ENCODE measurements around the gene STMND1.

STMND1 gene

DNA sequence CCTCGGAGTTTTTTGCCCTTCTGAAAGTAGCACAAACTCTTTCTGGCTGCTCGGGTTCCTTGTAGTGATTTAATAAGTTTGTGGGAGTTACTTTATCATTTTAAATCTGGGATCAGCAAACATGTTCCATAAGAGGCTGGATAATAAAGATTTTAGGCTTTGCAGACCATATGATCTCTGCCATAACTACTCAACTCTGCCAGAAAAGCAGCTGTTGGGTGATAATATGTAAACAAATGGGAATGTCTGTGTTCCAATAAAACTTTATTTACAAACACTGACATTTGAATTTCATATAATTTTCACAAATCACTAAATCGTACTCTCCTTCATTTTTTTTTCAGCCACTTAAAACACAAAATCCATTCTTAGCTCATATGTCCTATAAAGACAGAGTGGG, 3.9 kb upstream of the STMND1 start:
- DNase-seq (ENCODE audit: low read depth in 1 of 2, low spot score in 1 of 2), result no peak

DNA sequence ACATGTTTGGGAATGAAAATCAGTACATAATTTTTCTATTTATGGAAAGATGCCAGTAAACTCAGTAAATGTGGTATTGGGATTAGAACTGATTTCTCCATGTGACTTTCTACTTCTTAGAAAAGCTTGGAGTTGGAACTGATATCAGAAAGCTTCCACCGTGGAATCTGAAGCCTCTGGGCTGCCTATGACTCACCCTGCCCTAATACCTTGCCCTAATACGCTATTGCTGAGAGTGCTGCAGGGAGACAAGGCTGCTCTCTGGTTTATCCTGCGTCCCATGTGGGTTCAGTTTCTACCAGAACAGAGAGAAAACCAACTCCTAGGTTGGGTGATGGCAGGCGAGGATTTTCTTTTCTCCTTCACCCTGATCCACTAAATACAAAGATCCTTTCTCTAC, 3.3 kb upstream of the STMND1 start:
- no peak for DNase-seq (ENCODE audit: low read depth in 1 of 2, low spot score in 1 of 2)

DNA sequence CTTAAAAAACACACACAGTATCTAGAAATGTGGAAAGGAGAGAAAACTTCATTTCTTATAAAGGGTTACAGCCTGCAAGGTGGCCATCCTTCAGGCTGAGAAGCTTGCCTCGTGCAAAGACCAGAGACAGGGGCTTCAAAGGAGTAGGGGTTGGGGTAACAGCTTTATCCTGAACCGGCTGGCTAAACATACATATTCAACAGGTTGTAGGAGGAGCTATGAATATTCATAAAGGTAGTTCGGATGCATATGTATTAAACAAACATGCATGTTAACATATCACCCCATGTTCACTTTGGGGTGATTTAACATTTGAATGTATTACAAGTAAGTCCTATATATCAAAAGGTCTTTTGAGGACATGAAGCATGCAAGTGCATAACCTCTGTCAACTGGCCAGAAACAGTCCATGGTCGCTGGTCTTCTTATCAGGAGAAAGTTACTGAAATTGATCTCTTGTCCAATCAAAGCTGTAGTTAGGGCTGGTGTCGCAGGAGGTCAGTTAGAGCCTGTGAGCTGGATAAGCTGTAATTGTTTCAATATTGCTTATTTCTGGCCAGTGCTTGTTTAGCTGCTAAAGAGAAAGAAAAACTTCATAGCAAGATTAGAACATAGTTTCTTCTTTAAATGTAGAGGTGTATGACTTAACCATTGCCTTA, 2.3 kb upstream of the STMND1 start:
- no peak for DNase-seq (ENCODE audit: low read depth in 1 of 2, low spot score in 1 of 2)

DNA sequence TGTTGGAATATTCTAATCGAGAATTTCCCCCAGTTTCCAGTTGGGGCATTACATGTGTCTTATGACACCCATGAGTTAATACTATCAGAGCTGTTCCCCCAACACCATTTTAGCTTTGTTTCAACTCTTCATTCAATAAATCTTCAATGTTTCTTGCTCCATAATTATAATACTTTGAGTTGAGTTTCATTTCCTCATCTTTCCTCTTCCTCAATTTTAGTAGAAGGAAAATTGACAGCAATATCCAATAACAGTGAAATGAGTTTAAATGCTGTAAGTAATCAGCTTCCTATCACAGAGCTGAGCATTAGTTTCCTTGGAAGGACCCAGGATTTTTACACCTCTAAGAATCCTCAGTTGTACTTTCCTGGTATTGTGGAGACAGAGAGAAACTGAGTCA, 1.0 kb upstream of the STMND1 start:
- DNase-seq (ENCODE audit: low read depth in 1 of 2, low spot score in 1 of 2), result no peak

DNA sequence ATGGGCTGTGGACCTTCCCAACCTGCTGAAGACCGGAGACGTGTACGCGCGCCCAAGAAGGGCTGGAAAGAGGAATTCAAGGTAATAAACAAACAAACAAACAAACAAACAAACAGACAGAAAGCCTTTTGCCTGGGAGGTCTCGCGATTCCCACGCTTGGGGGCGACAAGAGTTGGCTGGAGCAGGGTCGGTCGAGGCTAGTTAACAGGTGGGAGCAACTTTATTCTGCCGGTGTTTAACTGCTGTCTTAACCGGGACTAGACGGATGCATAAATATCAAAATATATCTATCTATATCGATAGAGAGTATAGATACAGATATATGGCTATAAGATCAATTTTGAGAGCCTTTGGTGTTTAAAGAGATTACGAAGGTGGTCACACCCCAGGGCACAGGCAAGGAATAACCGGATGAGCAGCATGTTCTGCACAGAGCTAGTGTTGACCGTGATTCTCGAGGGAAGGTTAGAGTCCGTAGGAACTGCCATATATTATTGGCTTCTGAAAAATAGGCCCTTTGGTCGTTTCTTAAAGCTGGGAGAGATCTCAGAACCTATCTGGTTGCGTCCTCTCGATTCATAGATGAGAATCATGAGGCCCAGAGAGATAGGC, 514 bp downstream of the STMND1 start:
- DNase-seq (ENCODE audit: low read depth in 1 of 2, low spot score in 1 of 2), result no peak

DNA sequence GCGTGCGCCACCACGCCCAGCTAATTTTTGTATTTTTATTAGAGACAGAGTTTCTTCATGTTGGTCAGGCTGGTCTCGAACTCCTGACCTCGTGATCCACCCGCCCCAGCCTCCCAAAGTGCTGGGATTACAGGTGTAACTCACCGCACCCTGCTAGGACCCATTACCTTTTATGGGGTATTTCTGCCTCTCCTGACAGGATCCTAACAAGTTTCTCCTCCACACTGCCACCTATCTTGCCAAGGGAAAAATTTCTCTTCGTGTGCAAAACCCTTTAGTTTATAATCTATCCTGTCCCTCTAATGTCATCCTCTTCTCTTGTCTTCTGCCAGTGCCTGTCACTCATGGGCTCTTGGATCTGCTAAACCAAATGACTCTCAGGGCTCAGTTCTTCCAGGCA, 1.9 kb downstream of the STMND1 start:
- DNase-seq (ENCODE audit: low read depth in 1 of 2, low spot score in 1 of 2), result no peak

DNA sequence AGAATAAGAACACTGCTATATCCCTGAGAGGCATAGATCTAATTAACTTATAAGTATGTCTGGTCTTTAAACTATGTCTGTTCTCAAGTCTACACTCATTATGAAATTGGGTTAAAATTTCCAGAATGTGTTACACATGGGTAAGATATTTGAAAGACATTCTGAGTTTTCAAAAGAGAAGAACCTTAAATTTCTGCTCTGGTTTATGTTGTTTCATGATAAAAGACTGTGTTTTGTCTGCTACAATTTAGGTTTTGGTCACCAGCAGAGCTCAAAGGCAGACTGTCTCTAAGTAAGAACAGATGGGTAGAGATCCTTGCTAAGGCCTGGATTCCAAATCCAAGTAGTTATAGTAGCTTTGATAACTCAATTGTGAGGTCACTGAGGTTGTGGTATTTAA, 6.0 kb downstream of the STMND1 start:
- no peak for DNase-seq (ENCODE audit: low read depth in 1 of 2, low spot score in 1 of 2)

DNA sequence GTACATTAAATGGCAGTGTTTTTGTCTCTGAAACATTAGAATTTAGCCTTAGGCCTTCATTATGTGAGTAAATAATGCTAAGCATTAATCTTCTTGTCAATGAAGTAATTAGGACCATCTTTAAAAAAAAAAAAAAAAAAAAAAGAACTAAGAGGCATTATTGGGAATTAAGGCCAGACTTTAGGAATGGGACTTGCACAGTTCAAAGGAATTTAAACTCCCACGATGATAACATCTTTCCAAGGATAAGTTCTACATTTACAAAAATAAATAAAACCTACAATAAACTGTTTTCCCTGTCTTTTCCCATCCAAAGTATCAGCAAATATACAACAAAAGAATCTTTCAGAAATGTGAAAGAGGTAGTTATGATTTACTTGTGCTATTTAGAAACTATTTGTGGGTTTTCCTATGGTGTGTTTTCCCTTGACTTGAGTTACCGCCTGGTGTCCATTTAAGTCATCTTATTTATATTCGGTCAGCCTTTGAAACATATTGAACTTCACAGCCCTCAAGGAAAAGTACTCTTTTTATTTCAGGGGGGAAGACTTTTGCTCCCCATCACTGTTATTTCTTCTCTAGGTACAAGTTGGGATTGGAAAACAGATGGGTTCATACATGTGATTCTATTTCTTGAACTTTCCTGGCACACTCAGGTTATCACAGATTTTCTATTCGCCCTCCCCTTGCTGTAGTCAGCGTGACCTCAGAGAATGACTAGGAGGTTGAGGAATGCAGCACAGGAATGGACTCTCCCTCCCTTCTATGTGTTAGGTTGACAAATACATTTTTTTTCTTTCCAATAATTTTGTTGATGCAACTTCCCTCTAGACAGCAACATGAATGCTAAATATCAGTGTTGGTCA, 13.6 kb downstream of the STMND1 start:
- DNase-seq (ENCODE audit: low read depth in 1 of 2, low spot score in 1 of 2), result no peak

DNA sequence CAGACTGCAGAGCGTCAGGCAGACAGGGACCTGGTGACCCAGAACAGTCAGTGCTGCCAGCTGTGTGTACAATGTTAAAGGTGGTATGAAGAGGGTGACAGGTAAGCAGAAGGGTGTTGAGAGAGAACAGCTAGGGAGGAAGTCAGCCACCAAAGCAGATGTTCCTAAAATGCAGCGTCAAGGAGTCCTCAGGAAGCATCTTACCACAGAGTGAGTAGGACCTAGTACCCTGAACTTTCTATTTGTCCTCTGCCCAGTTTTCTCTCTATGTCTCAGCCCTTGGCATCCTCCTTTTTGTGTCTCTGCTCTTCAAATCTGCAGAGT, 14.2 kb downstream of the STMND1 start:
- no peak for DNase-seq (ENCODE audit: low read depth in 1 of 2, low spot score in 1 of 2)

DNA sequence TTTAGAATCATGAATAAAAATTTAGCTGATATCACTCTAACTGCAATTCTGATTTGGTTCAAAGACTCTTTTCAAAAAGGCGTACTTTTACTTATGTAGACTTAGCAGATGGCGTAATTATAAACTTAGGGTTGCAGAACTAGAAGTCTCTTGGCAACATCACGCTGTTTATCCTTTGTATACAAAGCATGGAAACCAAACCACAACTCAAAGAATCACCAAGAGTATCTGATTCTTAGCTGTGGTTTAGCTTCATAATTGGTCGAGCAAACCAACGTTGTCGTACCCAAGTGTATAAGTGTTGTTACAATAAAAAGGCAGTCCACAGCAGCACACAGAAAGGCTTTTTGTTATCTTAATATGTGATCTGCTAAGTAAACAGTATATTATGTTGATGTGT, 18.2 kb downstream of the STMND1 start:
- no peak for DNase-seq (ENCODE audit: low read depth in 1 of 2, low spot score in 1 of 2)

DNA sequence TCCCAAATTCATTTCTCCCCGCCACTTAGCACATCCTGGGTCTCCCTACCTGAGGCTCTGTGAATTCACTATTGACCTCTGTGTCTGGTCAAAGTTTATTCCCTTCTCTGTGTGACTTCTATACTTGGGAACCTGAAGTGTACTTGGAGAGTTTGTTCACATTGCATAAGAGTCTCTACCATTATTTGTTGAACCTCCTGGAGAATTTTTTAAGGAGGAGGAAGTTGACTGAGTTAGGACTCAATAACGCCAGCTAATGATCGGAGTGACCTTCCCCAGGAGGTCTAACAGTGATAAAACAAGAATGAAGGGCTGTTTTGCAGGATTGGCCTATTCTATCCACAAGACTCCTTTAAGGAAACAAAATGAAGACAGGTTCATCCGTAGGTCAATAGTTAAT, 23.6 kb downstream of the STMND1 start:
- no peak for DNase-seq (ENCODE audit: low read depth in 1 of 2, low spot score in 1 of 2)

DNA sequence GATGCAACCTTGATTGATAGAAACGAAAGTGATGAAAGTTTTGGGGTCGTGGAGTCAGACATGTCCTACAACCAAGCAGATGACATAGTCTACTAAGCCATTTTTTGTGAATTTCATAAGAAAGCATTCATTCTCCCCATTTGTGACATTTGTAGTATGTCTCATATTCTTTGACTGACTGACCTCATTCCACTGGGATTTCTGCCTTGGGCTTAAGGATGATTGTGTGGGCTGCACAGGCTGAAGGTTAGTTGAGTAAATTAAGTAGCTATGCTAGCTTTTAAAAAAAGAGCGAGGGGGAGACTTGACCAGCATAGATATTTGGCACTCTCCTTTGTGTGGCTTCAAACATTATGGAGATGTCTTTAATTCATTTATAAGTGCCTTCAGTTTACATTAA, 28.9 kb downstream of the STMND1 start:
- DNase-seq (ENCODE audit: low read depth in 1 of 2, low spot score in 1 of 2), result no peak

DNA sequence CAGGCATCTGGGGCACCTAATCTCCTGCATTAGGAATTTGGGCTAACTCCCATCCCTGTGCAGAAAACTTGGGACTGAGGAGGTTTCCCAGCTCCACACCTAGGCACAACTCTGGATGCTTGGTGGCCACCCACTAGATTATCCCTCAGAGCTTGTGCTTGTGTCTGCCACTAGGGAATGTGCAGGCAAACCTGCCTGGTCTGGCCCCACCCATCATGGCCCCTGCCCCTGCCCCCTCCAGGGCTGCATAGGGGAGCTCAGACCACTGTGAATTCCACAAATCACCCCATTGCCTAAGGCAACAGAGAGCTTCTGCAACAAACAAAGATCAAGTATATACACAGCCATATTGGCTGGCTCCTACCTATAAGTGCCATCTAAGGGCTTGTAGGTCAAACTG, 31.1 kb downstream of the STMND1 start:
- DNase-seq (ENCODE audit: low read depth in 1 of 2, low spot score in 1 of 2), result no peak

DNA sequence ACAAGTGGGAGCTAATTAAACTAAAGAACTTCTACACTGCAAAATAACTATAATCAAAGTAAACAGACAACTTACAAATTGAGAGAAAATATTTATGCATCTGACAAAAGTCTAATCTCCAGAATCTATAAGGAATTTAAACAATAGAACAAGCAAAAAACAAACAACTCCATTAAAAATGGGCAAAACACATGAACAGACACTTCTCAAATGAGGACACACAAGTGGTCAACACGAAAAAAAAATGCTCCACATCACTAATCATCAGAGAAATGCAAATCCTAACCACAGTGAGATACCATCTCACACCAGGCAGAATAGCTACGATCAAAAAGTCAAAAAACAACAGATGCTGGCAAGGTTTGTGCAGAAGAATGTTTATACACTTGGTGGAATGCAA, 36.2 kb downstream of the STMND1 start:
- DNase-seq (ENCODE audit: low read depth in 1 of 2, low spot score in 1 of 2), result no peak

DNA sequence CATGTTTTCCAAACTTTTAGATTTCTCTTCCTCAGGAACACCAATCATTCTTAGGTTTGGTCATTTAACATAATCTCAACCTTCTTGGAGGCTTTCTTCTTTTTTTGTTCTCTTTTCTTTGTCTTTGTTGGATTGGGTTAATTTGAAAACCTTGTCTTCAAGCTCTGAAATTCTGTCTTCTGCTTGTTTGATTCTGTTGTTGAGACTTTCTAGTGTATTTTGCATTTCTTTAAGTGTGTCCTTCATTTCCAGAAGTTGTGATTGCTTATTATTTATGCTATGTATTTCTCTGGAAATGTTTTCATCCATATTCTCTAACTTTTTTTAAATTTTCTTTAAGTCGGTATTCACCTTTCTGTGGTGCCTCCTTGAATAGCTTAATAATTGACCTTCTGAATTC, 42.2 kb downstream of the STMND1 start:
- no peak for DNase-seq (ENCODE audit: low read depth in 1 of 2, low spot score in 1 of 2)

DNA sequence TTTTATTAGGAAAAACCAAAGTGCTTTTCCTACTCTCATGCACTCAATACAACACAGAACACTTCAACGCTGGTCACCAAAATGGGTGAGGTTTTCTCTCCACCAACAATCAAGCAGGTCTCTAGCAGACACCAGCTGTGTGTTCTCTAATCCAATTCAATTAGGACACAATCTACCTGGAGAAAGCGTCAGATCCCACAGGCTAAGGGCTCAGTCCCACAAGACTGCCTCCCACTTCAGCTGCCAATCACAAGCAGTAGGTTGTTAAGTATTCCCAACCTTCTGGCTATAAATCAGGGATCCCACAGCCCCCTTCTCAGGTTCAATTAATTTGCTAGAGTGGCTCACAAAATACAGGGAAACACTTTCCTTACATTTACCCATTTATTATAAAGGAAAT, 47.7 kb downstream of the STMND1 start:
- no peak for DNase-seq (ENCODE audit: low read depth in 1 of 2, low spot score in 1 of 2)

DNA sequence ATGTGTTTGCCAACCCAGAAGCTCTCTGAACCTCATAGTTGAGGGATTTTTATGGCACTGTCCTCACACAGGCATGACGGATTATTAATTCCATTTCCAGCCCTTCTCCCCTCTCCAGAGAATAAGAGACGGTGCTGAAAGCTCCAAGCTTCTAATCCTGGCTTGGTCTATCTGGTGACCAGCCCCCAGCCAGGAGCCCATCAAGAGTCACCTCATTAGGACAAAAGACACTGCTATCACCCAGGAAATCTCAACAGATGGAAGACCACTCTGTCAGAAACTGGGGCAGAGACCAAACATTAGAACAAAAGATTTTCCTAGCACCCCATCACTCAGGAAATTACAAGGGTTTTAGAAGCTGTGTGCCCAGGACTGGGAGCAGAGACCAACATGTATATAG, 48.2 kb downstream of the STMND1 start:
- DNase-seq (ENCODE audit: low read depth in 1 of 2, low spot score in 1 of 2), result no peak

DNA sequence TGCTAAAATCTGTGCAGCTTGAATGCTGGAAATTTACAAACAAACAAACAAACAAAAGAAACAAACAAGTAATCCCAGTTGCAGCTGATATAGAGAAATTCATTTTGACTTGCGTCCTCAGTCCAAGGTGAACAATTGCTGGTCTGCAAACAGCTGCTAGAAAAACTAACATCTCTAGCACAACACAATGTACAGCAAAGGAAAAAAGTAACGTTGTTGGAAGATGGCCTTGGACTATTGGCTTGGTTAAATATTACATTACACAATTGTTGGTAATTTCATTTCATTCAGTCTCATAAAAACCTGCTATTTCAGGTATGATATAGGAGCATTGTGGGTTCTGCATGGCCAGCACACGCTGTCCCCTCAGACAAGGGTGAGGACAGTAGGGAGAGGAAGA, 50.0 kb downstream of the STMND1 start:
- no peak for DNase-seq (ENCODE audit: low read depth in 1 of 2, low spot score in 1 of 2)

DNA sequence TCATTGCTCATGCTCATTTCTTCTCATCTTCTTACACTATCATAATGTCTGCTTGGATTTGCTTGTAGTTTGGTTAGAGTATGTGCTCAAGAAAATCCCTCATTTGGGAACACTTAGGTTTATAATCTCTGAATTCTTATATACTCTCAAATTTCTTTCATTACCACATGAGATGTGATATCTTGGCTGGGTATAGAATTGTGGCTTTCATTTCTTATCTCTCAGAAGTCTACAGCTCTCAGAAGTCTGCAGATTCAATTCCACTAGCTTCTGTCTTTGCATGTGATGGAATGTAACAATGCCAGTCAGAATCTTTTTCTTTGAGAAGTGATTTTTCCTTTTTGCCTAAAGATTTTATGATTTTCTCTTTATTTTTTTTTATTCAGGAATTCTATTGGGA, 50.9 kb downstream of the STMND1 start:
- DNase-seq (ENCODE audit: low read depth in 1 of 2, low spot score in 1 of 2), result no peak

DNA sequence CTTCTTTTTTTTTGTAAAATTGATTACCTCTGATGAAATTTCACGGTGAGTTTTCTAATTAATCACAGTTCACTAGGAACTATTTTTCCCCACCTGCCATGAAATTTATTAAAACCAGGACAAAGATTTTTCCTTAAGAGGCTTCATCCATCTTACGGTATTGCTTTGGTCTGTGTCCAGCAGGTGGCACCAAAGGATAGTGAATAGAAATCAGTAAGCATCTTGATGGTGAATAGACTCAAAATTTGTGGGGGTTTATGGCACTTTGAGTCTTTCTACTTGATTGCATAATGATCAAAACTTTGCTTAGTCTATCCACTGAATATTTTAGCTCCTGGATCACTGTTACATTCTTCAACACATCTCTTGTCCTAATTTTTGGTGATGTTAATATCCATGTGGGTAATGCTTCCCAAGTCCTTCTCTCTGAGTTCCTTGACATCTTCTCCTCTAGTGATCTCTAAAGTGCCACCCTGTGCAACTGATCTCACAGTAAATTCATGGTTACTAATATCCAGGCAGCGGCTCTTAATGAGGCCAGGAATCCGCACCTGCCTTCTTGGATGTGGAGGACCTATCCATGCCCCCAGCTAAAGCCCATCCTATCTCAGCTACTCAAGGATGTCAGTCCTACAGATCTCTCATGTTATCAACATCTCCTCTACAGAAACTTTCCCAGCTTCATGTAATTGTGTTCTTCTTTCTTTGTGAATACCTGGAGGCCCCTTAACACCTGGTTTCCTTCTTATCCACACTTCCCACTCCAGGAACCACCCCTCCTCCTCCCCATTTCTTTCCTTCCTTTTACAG, 54.5 kb downstream of the STMND1 start:
- DNase-seq (ENCODE audit: low read depth in 1 of 2, low spot score in 1 of 2), result peak; percentile 21 to 58

DNA sequence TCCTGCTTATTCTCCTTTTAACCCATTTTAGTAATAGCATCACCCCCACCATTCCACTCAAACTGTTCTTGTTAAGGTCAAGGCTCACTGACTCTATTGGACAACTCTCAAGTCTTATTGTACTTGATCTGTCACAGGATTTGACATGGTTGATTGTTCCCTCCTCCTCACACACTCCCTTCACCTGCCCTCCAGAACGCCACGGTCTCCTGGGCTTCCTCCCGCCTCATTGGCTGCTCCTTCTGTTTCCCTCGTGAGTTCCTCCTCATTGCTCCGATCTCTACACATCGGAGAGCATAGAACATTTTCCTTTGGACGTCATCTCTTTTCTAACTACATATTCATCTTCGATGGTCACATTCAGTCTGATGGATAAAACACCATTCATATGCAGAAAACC, 55.1 kb downstream of the STMND1 start:
- DNase-seq (ENCODE audit: low read depth in 1 of 2, low spot score in 1 of 2), result no peak

DNA sequence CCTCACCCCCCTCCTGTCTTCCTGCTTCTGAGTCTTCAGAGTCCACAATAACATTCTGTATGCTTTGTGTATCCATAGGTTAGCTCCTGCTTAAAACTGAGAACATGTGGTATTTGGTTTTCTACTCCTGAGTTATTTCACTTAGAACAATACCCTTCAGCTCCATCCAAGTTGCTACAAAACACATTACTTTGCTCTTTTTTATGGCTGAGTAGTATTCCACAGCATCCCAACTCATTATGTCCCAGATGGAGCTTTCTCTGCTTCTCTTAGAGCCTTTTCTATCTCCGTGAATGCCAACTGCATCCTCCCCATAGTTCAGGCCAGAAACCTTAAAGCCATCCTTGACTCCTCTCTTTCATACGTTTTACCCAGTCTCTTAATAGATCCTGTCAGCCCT, 55.8 kb downstream of the STMND1 start:
- DNase-seq (ENCODE audit: low read depth in 1 of 2, low spot score in 1 of 2), result no peak

Measured in activated CD4-positive, alpha-beta T cell treated with anti-CD3 and anti-CD28 coated beads, Interleukin-2, amount 50 U/mL, for 24 hours (primary cell).